Mucosa of stomach (tissue), 1 donor: ENCODE results near the gene NNT.
"Not testable (repeated sequence)": the region's sequence is repeated elsewhere in the genome, so short reads cannot be mapped to it uniquely, and the experiment has no call there.

Experiments
- H3K27me3 ChIP-seq: one replicate; pipeline ENCODE4 v1.7.0; 2013; ENCODE audit warnings: mild to moderate bottlenecking, low read length; ENCODE audit not compliant: control insufficient read depth, insufficient read depth
- H3K36me3 ChIP-seq: one replicate; pipeline ENCODE4 v1.7.0; 2013; ENCODE audit warnings: low read length; ENCODE audit not compliant: control insufficient read depth, insufficient read depth
- H3K4me1 ChIP-seq: one replicate; pipeline ENCODE4 v1.7.0; 2013; ENCODE audit warnings: mild to moderate bottlenecking, low read length; ENCODE audit not compliant: control insufficient read depth, insufficient read depth
- H3K4me3 ChIP-seq: one replicate; pipeline ENCODE4 v1.7.0; 2013; ENCODE audit warnings: low read length
- H3K9ac ChIP-seq: one replicate; pipeline ENCODE4 v1.7.0; 2013; ENCODE audit warnings: mild to moderate bottlenecking, low read length, moderate library complexity
- H3K9me3 ChIP-seq: one replicate; pipeline ENCODE4 v1.7.0; 2013; ENCODE audit warnings: mild to moderate bottlenecking, low read length, moderate library complexity; ENCODE audit not compliant: control insufficient read depth
- donor health status: Pancreatic carcinoma.

Gene NNT

GRCh38 chr5:43589310-43589709 lies 13.7 kb upstream of the NNT start:
- Histone ChIP-seq H3K36me3 (no peaks in the 10 kb centered on the region), H3K4me3 (no peak overlapping the region), H3K4me1 (no peaks in the 10 kb centered on the region), H3K9me3 (no peaks in the 10 kb centered on the region), H3K27me3 (no peaks in the 10 kb centered on the region), H3K9ac (no peak overlapping the region)

GRCh38 chr5:43590700-43591099 lies 12.3 kb upstream of the NNT start:
- Histone ChIP-seq H3K36me3 (no peaks in the 10 kb centered on the region), H3K4me3 (no peak overlapping the region), H3K27me3 (no peaks in the 10 kb centered on the region), H3K9ac (no peak overlapping the region), H3K4me1 (no peaks in the 10 kb centered on the region), H3K9me3 (no peaks in the 10 kb centered on the region)

- no peaks in the 10 kb centered on the region for H3K4me1 ChIP-seq
- no peak overlapping the region for H3K9ac ChIP-seq
- no peaks in the 10 kb centered on the region for H3K27me3 ChIP-seq
- no peak overlapping the region for H3K4me3 ChIP-seq
- H3K9me3 ChIP-seq, result no peaks in the 10 kb centered on the region
- no peaks in the 10 kb centered on the region for H3K36me3 ChIP-seq
These were observed 10.6 kb upstream of the NNT start for GRCh38 chr5:43592363-43592762.

GRCh38 chr5:43598927-43599326 lies 4.1 kb upstream of the NNT start:
- not testable (repeated sequence) for H3K9ac ChIP-seq, H3K4me3 ChIP-seq, H3K9me3 ChIP-seq, H3K27me3 ChIP-seq, H3K4me1 ChIP-seq, H3K36me3 ChIP-seq

GRCh38 chr5:43601454-43602260 lies 1.3 kb upstream of the NNT start:
- H3K36me3 ChIP-seq, result no peaks in the 10 kb centered on the region
- no peaks in the 10 kb centered on the region for H3K27me3 ChIP-seq
- peaks cover 7% of the 10 kb centered on the region for H3K4me1 ChIP-seq
- H3K4me3 ChIP-seq, result no peak overlapping the region
- no peaks in the 10 kb centered on the region for H3K9me3 ChIP-seq
- H3K9ac ChIP-seq, result peak overlapping the region; percentile 98

GRCh38 chr5:43603344-43604217 lies 601 bp downstream of the NNT start:
- Histone ChIP-seq H3K4me1 (peaks cover 7% of the 10 kb centered on the region), H3K27me3 (no peaks in the 10 kb centered on the region), H3K9me3 (no peaks in the 10 kb centered on the region), H3K36me3 (no peaks in the 10 kb centered on the region), H3K4me3 (peak overlapping the region; percentile 86), H3K9ac (peak overlapping the region; percentile 98)

- Histone ChIP-seq H3K27me3 (no peaks in the 10 kb centered on the region), H3K9ac (no peak overlapping the region), H3K4me1 (peaks cover 7% of the 10 kb centered on the region), H3K36me3 (no peaks in the 10 kb centered on the region), H3K4me3 (no peak overlapping the region), H3K9me3 (no peaks in the 10 kb centered on the region)
These were observed 1.7 kb downstream of the NNT start for GRCh38 chr5:43604699-43605098.

- Histone ChIP-seq H3K9ac (no peak overlapping the region), H3K36me3 (no peaks in the 10 kb centered on the region), H3K27me3 (no peaks in the 10 kb centered on the region), H3K4me3 (no peak overlapping the region), H3K4me1 (peaks cover 7% of the 10 kb centered on the region), H3K9me3 (no peaks in the 10 kb centered on the region)
These were observed 3.4 kb downstream of the NNT start for GRCh38 chr5:43606351-43606750.

- Histone ChIP-seq H3K36me3 (no peaks in the 10 kb centered on the region), H3K9me3 (no peaks in the 10 kb centered on the region), H3K4me3 (no peak overlapping the region), H3K9ac (no peak overlapping the region), H3K4me1 (peaks cover 4% of the 10 kb centered on the region), H3K27me3 (no peaks in the 10 kb centered on the region)
These were observed 5.4 kb downstream of the NNT start for GRCh38 chr5:43608406-43608805.

- Histone ChIP-seq H3K4me1 (no peaks in the 10 kb centered on the region), H3K9me3 (no peaks in the 10 kb centered on the region), H3K36me3 (no peaks in the 10 kb centered on the region)
These were observed 6.8 kb downstream of the NNT start for GRCh38 chr5:43609752-43610151.

GRCh38 chr5:43613370-43613769 lies 10.4 kb downstream of the NNT start:
- H3K4me1 ChIP-seq, result no peaks in the 10 kb centered on the region
- H3K27me3 ChIP-seq, result no peaks in the 10 kb centered on the region
- no peak overlapping the region for H3K9ac ChIP-seq
- H3K4me3 ChIP-seq, result no peak overlapping the region
- H3K9me3 ChIP-seq, result no peaks in the 10 kb centered on the region
- H3K36me3 ChIP-seq, result no peaks in the 10 kb centered on the region

More at GRCh38 chr5:43609752-43610151, 6.8 kb downstream of the NNT start:
- Histone ChIP-seq H3K4me3 (no peak overlapping the region), H3K9ac (no peak overlapping the region), H3K27me3 (no peaks in the 10 kb centered on the region)

- Histone ChIP-seq H3K4me3 (no peak overlapping the region), H3K9ac (no peak overlapping the region), H3K36me3 (no peaks in the 10 kb centered on the region), H3K4me1 (no peaks in the 10 kb centered on the region), H3K27me3 (no peaks in the 10 kb centered on the region), H3K9me3 (no peaks in the 10 kb centered on the region)
These were observed 12.6 kb downstream of the NNT start for GRCh38 chr5:43615445-43616184.
